Activated T-helper 2 cell treated with anti-CD3 and anti-CD28 coated beads, Interferon-gamma antibody, Interleukin-2, Interleukin-4, amounts not matched to agents 10 μg/mL and 5 μg/mL and 100 μg/mL, durations not matched to agents 14 hours and 24 hours and 36 hours (primary cell): ENCODE data around the gene HOXC10. TPM values are rescaled to one million over a fixed set of nuclear protein-coding genes. Genes with fewer than 3 reads are reported as not detected.
A peak's percentile ranks its signal among the peaks of the same experiment; 100 is the strongest.

Experiments used
- DNase-seq: peaks from one replicate; pipeline ENCODE4 v3.0.0; 2021; ENCODE audit warnings: low spot score
- H3K27ac Mint-ChIP-seq: one replicate; pipeline ENCODE4 v1.8.0; 2021; ENCODE audit warnings: mixed read lengths
- H3K27me3 Mint-ChIP-seq: one replicate; pipeline ENCODE4 v1.8.0; 2021; ENCODE audit warnings: low read depth, mixed read lengths
- H3K36me3 Mint-ChIP-seq: one replicate; pipeline ENCODE4 v1.8.0; 2021; ENCODE audit warnings: low read depth, mixed read lengths
- H3K4me1 Mint-ChIP-seq: one replicate; pipeline ENCODE4 v1.8.0; 2021; ENCODE audit warnings: low read depth, mixed read lengths
- H3K4me3 Mint-ChIP-seq: one replicate; pipeline ENCODE4 v1.8.0; 2021; ENCODE audit warnings: low read depth, mild to moderate bottlenecking, moderate library complexity, mixed read lengths
- H3K9me3 Mint-ChIP-seq: one replicate; pipeline ENCODE4 v1.8.0; 2021; ENCODE audit warnings: mixed read lengths
- intact Hi-C: fragments of 100-400 bp; cut with micrococcal nuclease; formaldehyde crosslinking; loops from one replicate; pipeline ENCODE4 v1.15.1; 2023
- total RNA-seq: library from RNA; stranded (reverse); gene quantifications from 2 replicates; pipeline ENCODE4 v1.2.3, GENCODE V29; 2022

HOXC10 gene
- total RNA-seq, 1 donor from 2014 or later = not detected

DNA sequence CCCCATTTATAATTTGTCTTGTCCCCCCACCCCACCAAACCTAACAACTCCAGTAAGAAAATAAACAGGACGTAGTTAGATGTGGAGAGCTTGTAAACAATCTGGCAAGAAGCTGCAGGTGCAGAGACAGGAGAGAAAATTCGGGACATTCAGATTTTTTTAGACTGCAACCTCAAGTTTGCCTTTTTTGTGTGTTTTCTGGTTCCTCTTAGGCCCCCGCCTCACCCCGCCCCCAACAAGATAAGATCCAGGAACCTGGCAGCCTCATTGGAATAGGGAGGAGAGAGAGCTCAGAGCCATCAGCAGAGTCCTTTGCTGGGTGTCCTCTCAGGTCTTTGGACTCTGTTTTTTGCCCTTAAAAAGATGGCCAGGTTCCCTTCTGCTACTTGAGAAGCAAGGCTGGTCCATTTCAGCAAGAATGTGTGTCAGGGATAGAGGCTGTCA is 2.9 kb downstream of the HOXC10 start:
- intact Hi-C loops = no loop called here
- Mint-ChIP-seq H3K27ac (no peak overlapping the region), H3K36me3 (no peaks in the 10 kb centered on the region), H3K27me3 (peaks cover 91% of the 10 kb centered on the region), H3K9me3 (no peaks in the 10 kb centered on the region), H3K4me3 (no peak overlapping the region), H3K4me1 (peaks cover 21% of the 10 kb centered on the region)
- DNase-seq = no peak

DNA sequence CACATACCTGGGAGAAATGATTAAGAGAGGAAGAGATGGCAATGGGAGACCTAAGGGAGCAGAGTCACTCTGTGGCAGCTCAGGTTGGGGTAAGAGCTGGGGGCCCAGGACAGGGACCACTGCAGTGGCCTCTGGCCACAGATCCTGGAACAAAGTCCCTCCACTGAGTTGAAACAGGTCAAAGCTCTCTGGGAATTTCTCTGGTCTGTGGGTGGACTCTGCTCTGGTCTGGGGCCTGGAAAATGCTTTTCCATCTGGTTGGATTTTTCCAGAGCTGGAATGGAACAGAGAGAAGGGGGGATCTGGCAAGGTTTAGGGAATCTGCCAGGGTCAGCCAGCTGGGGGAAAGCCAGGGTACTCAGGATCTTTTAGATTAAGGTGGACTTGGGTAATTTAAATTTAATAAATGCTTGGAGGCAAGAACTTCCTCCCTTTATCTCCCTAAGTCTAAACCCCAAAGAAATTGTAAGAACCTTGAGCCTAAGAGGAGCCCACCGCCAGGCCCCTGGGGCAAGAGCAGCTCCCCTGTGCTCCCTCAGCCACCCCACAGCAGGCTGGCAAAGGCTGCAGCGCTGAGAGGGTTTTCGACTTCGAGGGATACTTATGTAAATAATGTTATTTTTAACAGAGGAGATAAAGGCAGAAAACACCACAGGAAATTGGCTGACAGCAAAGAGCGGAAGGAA is 3.7 kb downstream of the HOXC10 start:
- intact Hi-C loops = no loop called here
- H3K9me3 Mint-ChIP-seq = no peaks in the 10 kb centered on the region
- H3K4me1 Mint-ChIP-seq = peaks cover 21% of the 10 kb centered on the region
- peaks cover 91% of the 10 kb centered on the region for H3K27me3 Mint-ChIP-seq
- no peak overlapping the region for H3K27ac Mint-ChIP-seq
- no peaks in the 10 kb centered on the region for H3K36me3 Mint-ChIP-seq
- DNase-seq = no peak
- H3K4me3 Mint-ChIP-seq = no peak overlapping the region

DNA sequence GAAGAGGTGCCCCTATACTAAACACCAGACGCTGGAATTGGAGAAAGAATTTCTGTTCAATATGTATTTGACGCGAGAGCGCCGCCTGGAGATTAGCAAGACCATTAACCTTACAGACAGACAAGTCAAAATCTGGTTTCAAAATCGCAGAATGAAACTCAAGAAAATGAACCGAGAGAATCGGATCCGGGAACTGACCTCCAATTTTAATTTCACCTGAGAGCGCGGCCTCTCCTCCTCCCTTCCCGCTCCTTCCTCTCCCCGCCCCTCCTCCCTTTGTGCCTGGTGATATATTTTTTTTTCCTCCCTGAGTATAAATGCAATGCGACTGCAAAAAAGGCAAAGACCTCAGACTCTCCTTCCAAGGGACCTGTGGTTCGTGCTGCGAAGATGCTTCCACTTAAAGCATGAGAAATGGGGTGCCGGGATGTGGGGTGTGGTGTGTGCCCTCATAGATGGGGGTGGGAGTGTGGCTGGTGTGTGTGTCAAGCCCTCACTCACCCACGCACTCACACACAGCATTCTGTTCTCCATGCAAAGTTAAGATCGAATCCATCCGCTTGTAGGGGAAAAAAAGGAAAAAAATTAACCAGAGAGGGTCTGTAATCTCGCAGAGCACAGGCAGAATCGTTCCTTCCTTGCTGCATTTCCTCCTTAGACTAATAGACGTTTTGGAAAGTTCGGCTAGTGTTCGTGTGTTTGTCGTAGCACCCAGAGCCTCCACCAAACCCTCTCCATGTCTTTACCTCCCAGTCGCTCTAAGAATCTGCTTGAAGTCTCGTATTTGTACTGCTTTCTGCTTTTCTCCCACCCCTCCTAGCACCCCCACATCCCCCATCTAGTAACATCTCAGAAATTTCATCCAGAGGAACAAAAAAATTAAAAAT is 4.5 kb downstream of the HOXC10 start:
- Mint-ChIP-seq H3K36me3 (no peaks in the 10 kb centered on the region), H3K27me3 (peaks cover 93% of the 10 kb centered on the region), H3K4me1 (peaks cover 23% of the 10 kb centered on the region), H3K4me3 (no peak overlapping the region), H3K27ac (no peak overlapping the region), H3K9me3 (no peaks in the 10 kb centered on the region)
- intact Hi-C loops = loop anchor here (10.0 kb wide), 2 partner anchors 55 to 295 kb away; partner anchors contain the start of gene HOXC13
- DNase-seq = no peak

DNA sequence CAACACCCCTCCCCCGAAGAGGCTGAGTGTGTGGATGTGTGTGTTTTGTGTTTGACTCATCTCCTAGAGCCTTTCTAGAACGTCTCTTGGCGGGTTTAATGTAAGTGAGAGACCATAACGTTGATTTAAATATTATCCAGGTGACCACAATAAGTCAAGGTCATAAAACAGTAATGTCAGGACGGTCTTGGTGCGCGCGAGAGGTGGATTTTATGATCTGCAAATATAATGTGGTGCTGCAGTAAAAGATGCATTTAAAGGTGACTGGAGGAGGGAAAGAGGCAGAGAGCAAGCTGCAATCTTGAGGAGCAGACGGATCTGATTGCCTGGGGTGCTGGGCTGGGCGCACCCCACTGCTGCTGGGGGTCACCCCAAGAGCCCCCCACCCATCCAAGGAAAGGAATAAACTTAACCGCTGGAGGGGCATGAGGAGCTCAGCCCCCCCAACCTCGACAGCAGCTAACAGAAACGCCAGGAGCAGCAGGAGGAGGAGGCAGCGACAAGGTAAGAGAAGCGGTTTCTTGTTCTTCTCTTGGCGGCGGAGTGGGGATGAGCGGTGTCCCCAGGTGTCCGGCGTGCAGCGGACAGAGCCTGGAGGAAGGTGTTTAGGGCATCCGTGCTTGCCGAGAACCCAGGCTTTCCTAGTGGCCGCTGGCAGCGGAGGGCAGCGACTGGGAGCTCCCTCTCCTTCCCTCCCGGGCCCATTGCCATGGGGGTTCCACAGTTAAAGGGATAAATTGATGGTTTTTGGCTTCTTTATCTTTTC is 5.5 kb downstream of the HOXC10 start:
- Mint-ChIP-seq H3K4me3 (no peak overlapping the region), H3K27ac (no peak overlapping the region), H3K36me3 (no peaks in the 10 kb centered on the region), H3K9me3 (no peaks in the 10 kb centered on the region), H3K4me1 (peaks cover 25% of the 10 kb centered on the region), H3K27me3 (peaks cover 93% of the 10 kb centered on the region)
- intact Hi-C loops = loop anchor here (10.0 kb wide), 2 partner anchors 56 to 296 kb away; partner anchors contain the start of gene HOXC13
- DNase-seq = no peak

DNA sequence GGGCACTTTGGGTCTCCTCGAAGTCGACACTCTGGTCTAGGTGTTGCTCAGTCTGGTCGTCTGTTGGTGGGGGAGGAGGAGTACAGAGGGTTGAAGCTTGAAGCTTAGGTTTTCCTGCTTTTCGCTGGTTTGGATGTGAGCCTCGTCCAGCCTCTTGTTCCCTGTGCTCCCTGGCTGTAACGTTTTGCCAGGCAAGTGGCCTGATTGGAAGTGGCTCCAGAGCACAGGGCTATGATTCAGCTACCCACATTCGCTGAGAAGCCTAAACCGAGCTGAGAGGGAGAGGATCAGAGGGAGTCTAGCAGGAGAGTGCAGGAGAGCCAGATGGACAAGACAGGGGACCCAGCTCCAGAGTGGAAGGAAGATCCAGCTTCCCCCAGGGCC is 6.1 kb downstream of the HOXC10 start:
- peaks cover 95% of the 10 kb centered on the region for H3K27me3 Mint-ChIP-seq

DNA sequence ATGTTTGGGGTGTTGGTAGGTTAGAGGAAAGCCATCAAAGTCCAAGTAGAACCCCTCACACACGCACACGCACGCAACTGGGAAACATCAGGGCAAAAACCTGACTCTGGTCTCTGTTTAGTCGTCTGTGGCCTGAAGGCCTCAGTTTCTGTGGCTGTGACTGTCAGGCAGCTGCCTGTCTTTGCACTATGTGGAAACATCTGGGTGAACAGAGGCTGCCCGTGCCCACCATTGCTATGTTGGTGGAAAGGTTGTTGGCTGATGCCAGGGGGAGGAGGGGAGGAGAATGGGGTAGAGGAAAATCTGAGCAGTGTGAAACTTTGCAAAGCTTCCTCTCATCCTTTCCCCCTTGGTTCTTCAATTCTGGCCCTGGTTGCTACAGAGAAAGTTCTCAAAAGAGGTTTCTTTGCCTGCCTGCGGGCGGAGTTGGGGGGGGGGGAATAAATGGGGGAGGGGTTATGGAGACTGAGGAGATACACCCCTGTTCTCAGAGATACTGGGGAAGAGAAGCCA is 7.5 kb downstream of the HOXC10 start:
- Mint-ChIP-seq H3K4me3 (no peak overlapping the region), H3K27ac (no peak overlapping the region), H3K27me3 (peaks cover 93% of the 10 kb centered on the region), H3K36me3 (no peaks in the 10 kb centered on the region), H3K9me3 (no peaks in the 10 kb centered on the region), H3K4me1 (peaks cover 27% of the 10 kb centered on the region)
- DNase-seq = no peak
- intact Hi-C loops = loop anchor here (10.0 kb wide), 2 partner anchors 58 to 298 kb away; partner anchors contain the start of gene HOXC13

More for the DNA sequence above, 6.1 kb downstream of the HOXC10 start:
- Mint-ChIP-seq H3K4me1 (peaks cover 27% of the 10 kb centered on the region), H3K27ac (no peak overlapping the region), H3K9me3 (no peaks in the 10 kb centered on the region), H3K4me3 (no peak overlapping the region), H3K36me3 (no peaks in the 10 kb centered on the region)
- intact Hi-C loops = loop anchor here (10.0 kb wide), 2 partner anchors 56 to 296 kb away; partner anchors contain the start of gene HOXC13
- DNase-seq = no peak

DNA sequence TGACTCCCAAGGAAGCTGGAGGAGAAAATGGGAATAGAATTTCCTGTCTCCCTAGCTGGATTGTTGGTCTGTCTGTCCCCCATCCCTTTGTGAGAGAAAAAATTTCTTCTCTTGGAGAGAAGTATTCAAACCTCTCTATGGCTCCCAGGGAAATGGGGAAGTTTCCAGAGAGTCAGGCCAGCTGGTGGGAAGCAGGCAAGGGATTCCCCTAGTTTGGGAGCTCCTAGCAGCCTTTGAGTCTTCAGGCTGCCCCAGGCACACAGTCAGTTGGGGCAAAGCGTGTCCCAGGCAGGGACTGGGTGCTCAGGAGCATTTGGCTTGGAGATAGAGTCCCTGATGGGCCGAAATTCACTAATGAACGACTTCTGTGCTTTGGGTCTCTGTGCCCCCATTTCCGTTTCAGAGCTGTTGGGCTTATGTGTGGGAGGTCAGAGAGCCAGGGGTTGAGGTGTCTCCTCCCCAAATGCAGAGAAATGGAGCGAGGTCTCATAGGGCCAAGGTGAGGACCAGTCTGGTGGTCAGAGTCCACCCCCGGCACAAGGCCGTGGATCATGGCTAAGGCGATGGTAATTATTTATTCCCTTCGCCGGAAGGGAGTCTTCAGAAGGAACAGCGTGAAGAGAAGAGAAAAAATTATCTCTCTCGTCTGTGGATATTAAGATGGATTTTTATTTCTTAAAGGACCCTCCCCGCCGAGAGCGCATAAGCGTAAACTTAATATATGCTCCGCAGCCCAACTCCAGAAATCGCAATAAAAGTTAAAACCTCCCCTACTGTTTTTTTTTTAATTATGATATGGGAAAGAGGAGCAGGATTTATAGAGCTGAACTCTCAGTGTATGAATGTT is 8.4 kb downstream of the HOXC10 start:
- no peak overlapping the region for H3K27ac Mint-ChIP-seq
- H3K9me3 Mint-ChIP-seq = no peaks in the 10 kb centered on the region
- H3K4me3 Mint-ChIP-seq = no peak overlapping the region
- H3K36me3 Mint-ChIP-seq = no peaks in the 10 kb centered on the region
- intact Hi-C loops = loop anchor here (10.0 kb wide), 2 partner anchors 59 to 299 kb away; partner anchors contain the start of gene HOXC13
- H3K27me3 Mint-ChIP-seq = peaks cover 94% of the 10 kb centered on the region
- H3K4me1 Mint-ChIP-seq = peaks cover 28% of the 10 kb centered on the region
- DNase-seq = no peak

DNA sequence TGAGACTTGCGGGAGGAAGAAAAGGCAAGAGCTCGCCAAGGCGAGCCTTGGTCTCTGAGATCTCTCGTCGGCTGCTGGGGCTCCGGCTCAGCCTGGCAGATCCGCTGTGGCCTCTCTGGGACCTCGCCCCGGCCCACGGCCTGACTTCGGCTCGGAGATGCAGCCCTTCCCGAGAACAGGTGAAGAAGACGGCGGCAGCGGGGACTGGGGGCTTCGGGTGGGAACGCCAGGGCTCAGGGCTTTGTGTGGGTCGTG is 9.0 kb downstream of the HOXC10 start:
- no peak overlapping the region for H3K4me3 Mint-ChIP-seq
- intact Hi-C loops = loop anchor here (10.0 kb wide), 2 partner anchors 59 to 299 kb away; partner anchors contain the start of gene HOXC13
- H3K4me1 Mint-ChIP-seq = peaks cover 27% of the 10 kb centered on the region
- peak overlapping the region; percentile 52 for H3K27ac Mint-ChIP-seq
- no peak for DNase-seq
- H3K27me3 Mint-ChIP-seq = peaks cover 94% of the 10 kb centered on the region
- H3K36me3 Mint-ChIP-seq = no peaks in the 10 kb centered on the region
- H3K9me3 Mint-ChIP-seq = no peaks in the 10 kb centered on the region

DNA sequence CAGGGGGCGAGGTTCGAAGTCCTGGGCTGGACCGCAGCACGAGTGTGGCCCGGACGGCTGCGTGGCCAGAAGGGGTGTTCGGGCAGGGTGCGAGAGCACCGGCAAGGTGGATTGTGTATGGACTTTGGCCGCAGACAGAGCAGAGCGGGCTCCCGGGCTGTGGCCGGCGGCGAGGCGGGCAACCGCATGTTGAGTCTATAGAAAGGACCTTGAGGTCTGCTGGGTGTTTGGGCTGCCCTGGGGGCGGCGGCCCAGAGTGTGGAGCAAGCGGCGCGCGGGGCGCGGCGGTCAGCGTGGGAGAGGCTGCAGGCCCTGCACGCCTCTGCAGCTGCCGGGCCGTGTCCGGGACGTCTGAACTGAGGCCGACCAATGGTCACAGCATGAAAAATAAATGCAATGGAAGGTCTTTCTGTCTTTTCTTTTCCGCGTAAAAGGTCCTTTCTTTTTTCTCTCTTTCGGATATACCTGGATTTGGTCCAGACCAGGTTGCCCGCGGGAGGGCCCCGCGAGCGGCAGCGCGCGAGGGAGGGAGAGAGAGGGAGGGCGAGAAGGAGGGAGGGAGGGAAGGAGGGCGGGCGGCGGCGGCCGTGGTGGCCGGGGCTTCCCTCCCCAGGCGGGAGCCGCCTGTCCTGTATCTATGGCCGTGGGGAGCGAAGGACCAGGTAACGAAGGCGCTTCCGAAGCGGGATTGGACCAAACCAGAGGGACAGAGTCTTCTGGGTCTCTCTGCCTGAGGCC is 9.5 kb downstream of the HOXC10 start:
- Mint-ChIP-seq H3K27me3 (peaks cover 93% of the 10 kb centered on the region), H3K9me3 (no peaks in the 10 kb centered on the region), H3K36me3 (no peaks in the 10 kb centered on the region), H3K4me1 (peaks cover 23% of the 10 kb centered on the region), H3K4me3 (no peak overlapping the region), H3K27ac (peak overlapping the region; percentile 52)
- intact Hi-C loops = loop anchor here (5.0 to 10.0 kb wide), 3 partner anchors 58 to 300 kb away; partner anchors contain the start of genes HOXC13 and HOXC4
- no peak for DNase-seq

DNA sequence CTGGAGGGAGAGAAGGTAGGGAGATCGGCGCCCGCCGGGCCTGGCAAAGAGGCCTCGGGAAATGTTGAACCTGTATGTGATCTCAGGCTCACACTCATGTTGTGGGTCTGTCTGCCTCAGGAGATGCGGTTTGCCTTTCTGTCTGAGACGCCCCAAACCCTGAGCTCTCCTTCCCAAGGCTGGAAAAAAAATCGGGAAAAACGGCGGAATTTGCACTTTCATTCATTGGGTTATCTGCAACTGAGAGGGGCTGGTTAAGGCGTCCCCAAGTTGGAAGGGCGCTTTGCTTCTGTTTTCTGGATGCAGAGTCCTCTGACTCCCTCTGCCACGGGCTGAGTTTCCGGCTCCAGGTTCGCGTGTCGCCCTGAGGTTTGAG is 10.0 kb downstream of the HOXC10 start:
- no peak for DNase-seq
- Mint-ChIP-seq H3K4me3 (no peak overlapping the region), H3K9me3 (no peaks in the 10 kb centered on the region), H3K27ac (no peak overlapping the region), H3K27me3 (peaks cover 92% of the 10 kb centered on the region), H3K36me3 (no peaks in the 10 kb centered on the region), H3K4me1 (peaks cover 20% of the 10 kb centered on the region)
- intact Hi-C loops = loop anchor here (5.0 to 10.0 kb wide), 3 partner anchors 57 to 300 kb away; partner anchors contain the start of genes HOXC13 and HOXC4
